Measurements from ENCODE around the gene CETP.

The CETP gene

GRCh38 chr16:57016831-57017230, 55.1 kb downstream of the CETP start:
- no peaks in the 10 kb centered on the region for H3K9me3 ChIP-seq (ENCODE audit: insufficient read depth, low read length, severe bottlenecking)
- H3K9ac ChIP-seq (ENCODE audit: low read depth, low read length) = no peak overlapping the region
- no peaks in the 10 kb centered on the region for H4K20me1 ChIP-seq (ENCODE audit: insufficient read depth, low read length)
- H3K4me1 ChIP-seq (ENCODE audit: insufficient read depth, low read length) = peaks cover 17% of the 10 kb centered on the region
- H3K27me3 ChIP-seq (ENCODE audit: insufficient read depth, low read length, poor library complexity) = no peaks in the 10 kb centered on the region
- H3K36me3 ChIP-seq (ENCODE audit: insufficient read depth, low read length) = no peaks in the 10 kb centered on the region
- H2AFZ ChIP-seq (ENCODE audit: low read depth, low read length) = no peak overlapping the region
- no peaks in the 10 kb centered on the region for H3K79me2 ChIP-seq (ENCODE audit: insufficient read depth, low read length)
- TF ChIP-seq EZH2 (IDR thresholded peaks at IDR 0.05; ENCODE audit: borderline replicate concordance, low read depth, low read length, severe bottlenecking) = no peak
- no peak for TF ChIP-seq CTCF (IDR thresholded peaks at IDR 0.05; ENCODE audit: borderline replicate concordance, extremely low read depth, low read length, poor library complexity, severe bottlenecking)
- H3K27ac ChIP-seq (ENCODE audit: low read length) = no peak overlapping the region
- DNase-seq = no peak
- no peak overlapping the region for H3K4me3 ChIP-seq (ENCODE audit: low read depth in 1 of 2, low read length in 2 of 2)
- ATAC-seq (ENCODE audit: insufficient read depth, low read depth) = no peak
- H3K4me2 ChIP-seq (ENCODE audit: insufficient read depth, low read length) = no peak overlapping the region

- H3K4me1 ChIP-seq (ENCODE audit: insufficient read depth, low read length) = peaks cover 17% of the 10 kb centered on the region
- no peaks in the 10 kb centered on the region for H3K79me2 ChIP-seq (ENCODE audit: insufficient read depth, low read length)
- no peak overlapping the region for H3K4me2 ChIP-seq (ENCODE audit: insufficient read depth, low read length)
- no peak for DNase-seq
- no peak for TF ChIP-seq CTCF (IDR thresholded peaks at IDR 0.05; ENCODE audit: borderline replicate concordance, extremely low read depth, low read length, poor library complexity, severe bottlenecking)
- TF ChIP-seq EZH2 (IDR thresholded peaks at IDR 0.05; ENCODE audit: borderline replicate concordance, low read depth, low read length, severe bottlenecking) = no peak
- ATAC-seq (ENCODE audit: insufficient read depth, low read depth) = no peak
- no peaks in the 10 kb centered on the region for H3K36me3 ChIP-seq (ENCODE audit: insufficient read depth, low read length)
- no peak overlapping the region for H3K9ac ChIP-seq (ENCODE audit: low read depth, low read length)
- no peaks in the 10 kb centered on the region for H3K27me3 ChIP-seq (ENCODE audit: insufficient read depth, low read length, poor library complexity)
- no peak overlapping the region for H3K27ac ChIP-seq (ENCODE audit: low read length)
- no peak overlapping the region for H2AFZ ChIP-seq (ENCODE audit: low read depth, low read length)
- no peaks in the 10 kb centered on the region for H3K9me3 ChIP-seq (ENCODE audit: insufficient read depth, low read length, severe bottlenecking)
- H4K20me1 ChIP-seq (ENCODE audit: insufficient read depth, low read length) = no peaks in the 10 kb centered on the region
- no peak overlapping the region for H3K4me3 ChIP-seq (ENCODE audit: low read depth in 1 of 2, low read length in 2 of 2)
Measured at GRCh38 chr16:57017251-57017650, 55.5 kb downstream of the CETP start.

- TF ChIP-seq CTCF (IDR thresholded peaks at IDR 0.05; ENCODE audit: borderline replicate concordance, extremely low read depth, low read length, poor library complexity, severe bottlenecking) (no peak), EZH2 (IDR thresholded peaks at IDR 0.05; ENCODE audit: borderline replicate concordance, low read depth, low read length, severe bottlenecking) (no peak)
- Histone ChIP-seq H3K9me3 (ENCODE audit: insufficient read depth, low read length, severe bottlenecking) (no peaks in the 10 kb centered on the region), H3K4me3 (ENCODE audit: low read depth in 1 of 2, low read length in 2 of 2) (no peak overlapping the region), H3K36me3 (ENCODE audit: insufficient read depth, low read length) (no peaks in the 10 kb centered on the region), H2AFZ (ENCODE audit: low read depth, low read length) (no peak overlapping the region), H3K4me2 (ENCODE audit: insufficient read depth, low read length) (no peak overlapping the region), H3K27ac (ENCODE audit: low read length) (no peak overlapping the region), H3K4me1 (ENCODE audit: insufficient read depth, low read length) (peaks cover 5% of the 10 kb centered on the region), H4K20me1 (ENCODE audit: insufficient read depth, low read length) (no peaks in the 10 kb centered on the region), H3K79me2 (ENCODE audit: insufficient read depth, low read length) (no peaks in the 10 kb centered on the region), H3K27me3 (ENCODE audit: insufficient read depth, low read length, poor library complexity) (no peaks in the 10 kb centered on the region), H3K9ac (ENCODE audit: low read depth, low read length) (no peak overlapping the region)
- no peak for ATAC-seq (ENCODE audit: insufficient read depth, low read depth)
- DNase-seq = no peak
Measured at GRCh38 chr16:57019746-57020145, 58.0 kb downstream of the CETP start.

- no peak for DNase-seq
- no peaks in the 10 kb centered on the region for H3K79me2 ChIP-seq (ENCODE audit: insufficient read depth, low read length)
- H3K9me3 ChIP-seq (ENCODE audit: insufficient read depth, low read length, severe bottlenecking) = no peaks in the 10 kb centered on the region
- H2AFZ ChIP-seq (ENCODE audit: low read depth, low read length) = no peak overlapping the region
- no peaks in the 10 kb centered on the region for H3K4me1 ChIP-seq (ENCODE audit: insufficient read depth, low read length)
- no peak overlapping the region for H3K4me3 ChIP-seq (ENCODE audit: low read depth in 1 of 2, low read length in 2 of 2)
- H3K36me3 ChIP-seq (ENCODE audit: insufficient read depth, low read length) = no peaks in the 10 kb centered on the region
- no peak overlapping the region for H3K27ac ChIP-seq (ENCODE audit: low read length)
- H3K27me3 ChIP-seq (ENCODE audit: insufficient read depth, low read length, poor library complexity) = no peaks in the 10 kb centered on the region
- no peak overlapping the region for H3K9ac ChIP-seq (ENCODE audit: low read depth, low read length)
- no peaks in the 10 kb centered on the region for H4K20me1 ChIP-seq (ENCODE audit: insufficient read depth, low read length)
- ATAC-seq (ENCODE audit: insufficient read depth, low read depth) = no peak
- no peak for TF ChIP-seq EZH2 (IDR thresholded peaks at IDR 0.05; ENCODE audit: borderline replicate concordance, low read depth, low read length, severe bottlenecking)
- TF ChIP-seq CTCF (IDR thresholded peaks at IDR 0.05; ENCODE audit: borderline replicate concordance, extremely low read depth, low read length, poor library complexity, severe bottlenecking) = no peak
- H3K4me2 ChIP-seq (ENCODE audit: insufficient read depth, low read length) = no peak overlapping the region
Measured at GRCh38 chr16:57020651-57021050, 58.9 kb downstream of the CETP start.
